ENCODE results near the gene TGM6. TPM values are rescaled to one million over a fixed set of nuclear protein-coding genes. Genes with fewer than 3 reads are reported as not detected.

TGM6 gene
- total and polyA plus RNA-seq, 9 of the 15 experiments (the other 6 are each of a cell fraction or from before 2014, with no cell fraction given), result not detected

DNA sequence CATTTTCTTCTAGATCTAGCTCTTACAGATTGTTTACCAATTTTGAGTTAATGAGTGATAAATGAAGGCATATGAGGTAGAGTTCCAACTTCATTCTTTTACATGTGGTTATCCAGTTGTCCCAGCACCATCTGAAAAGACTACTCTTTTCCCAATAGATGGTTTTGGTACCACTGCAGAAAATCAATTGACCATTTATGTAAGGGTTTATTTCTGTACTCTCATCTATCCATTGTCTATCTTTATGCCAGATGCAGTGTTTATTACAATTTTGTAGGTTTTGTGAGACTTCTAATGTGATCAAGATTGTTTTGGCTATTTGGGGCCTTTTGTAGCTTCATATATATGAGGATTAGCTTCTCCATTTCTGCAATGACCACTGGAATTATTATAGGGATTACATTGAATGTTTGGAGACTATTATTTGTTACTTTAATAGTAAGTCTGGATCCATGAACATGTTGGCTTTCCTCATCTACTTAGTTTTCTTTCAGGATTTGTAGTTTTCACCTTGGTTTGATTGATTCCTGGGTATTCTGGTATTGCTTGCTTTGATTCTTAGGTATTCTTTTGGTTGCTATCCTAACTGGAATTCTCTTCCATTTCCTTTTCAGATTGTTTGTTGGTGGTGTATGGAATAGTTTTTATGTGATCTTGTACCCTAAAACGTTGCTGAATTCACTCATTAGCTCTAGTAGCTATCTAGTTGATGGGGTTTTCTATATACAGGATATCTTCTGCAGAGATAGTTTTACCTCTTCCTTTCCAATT, 79.5 kb downstream of the TGM6 start:
- 0% methylated on average over 1 of the region's 1 CpG for WGBS (ENCODE audit: insufficient coverage, low coverage, missing lambda C conversion rate)
- FAIRE-seq (no peak), DNase-seq (ENCODE audit: extremely low read depth in 1 of 4, low spot score in 3 of 4) (no peak), ATAC-seq (no peak)
- BruUV-seq (replicated peaks), result no TSS peak
- no peaks in the 10 kb centered on the region; the same call in 2 of the 3 replicates for H3K79me2 ChIP-seq (ENCODE audit: control insufficient read depth, insufficient read depth, low read length)
- intact Hi-C loops (cut with micrococcal nuclease) (no loop called here), in situ Hi-C loops (cut with MboI) (loop anchor here (10.0 kb wide), 1 partner anchor 185 kb away; no protein-coding TSS in a partner anchor)
- ChIA-PET CTCF (ENCODE audit: low intra/inter-chr PET ratio) (no interaction called here), POLR2A (interaction anchor here (1.2 to 1.8 kb wide), 4 partner anchors 8 to 215 kb away, joined by 3 to 23 read pairs (median 7); partner anchors contain the start of genes NOP56 and SNRPB)
- H3K27me3 ChIP-seq (ENCODE audit: control insufficient read depth in 2 of 2, insufficient read depth in 2 of 2, low read length in 2 of 2), result no peaks in the 10 kb centered on the region
- no peak overlapping the region for H3K27ac ChIP-seq (ENCODE audit: extremely low read depth, low read depth, low read length)
- no peaks in the 10 kb centered on the region for H3K4me1 ChIP-seq (replicated peaks in 1 of 2; ENCODE audit: control insufficient read depth in 2 of 2, insufficient read depth in 2 of 2, low read length in 2 of 2)
- no peak overlapping the region for H3K4me2 ChIP-seq (ENCODE audit: insufficient read depth, low read length)
- H3K4me3 ChIP-seq, result no peak overlapping the region
- H3K36me3 ChIP-seq (ENCODE audit: control insufficient read depth, insufficient read depth, low read length), result peaks cover 54% of the 10 kb centered on the region
- H2AFZ ChIP-seq (ENCODE audit: low read depth, low read length), result no peak overlapping the region
- peaks cover 5% of the 10 kb centered on the region for H3K9me1 ChIP-seq (ENCODE audit: control insufficient read depth, insufficient read depth, low read length)
- no peaks in the 10 kb centered on the region for H4K20me1 ChIP-seq (replicated peaks; ENCODE audit: control insufficient read depth, insufficient read depth, low read length)
- no peaks in the 10 kb centered on the region for H3K9me3 ChIP-seq (replicated peaks; ENCODE audit: control insufficient read depth, insufficient read depth, low read depth, low read length)
- no peak overlapping the region for H3K9ac ChIP-seq (ENCODE audit: insufficient read depth in 1 of 2, low read depth in 2 of 2, low read length in 2 of 2)
- TF ChIP-seq POLR2B (IDR thresholded peaks at IDR 0.05; ENCODE audit: low read depth, partially characterized antibody) (peak; percentile 37), ZFPM2 (CRISPR knock-in tag; IDR thresholded peaks at IDR 0.05) (no peak), CEBPB (tag; IDR thresholded peaks at IDR 0.05) (no peak), ARID1B (IDR thresholded peaks at IDR 0.05) (no peak), ZNF24 (IDR thresholded peaks at IDR 0.05) (no peak), SUPT5H (IDR thresholded peaks at IDR 0.05) (peak; percentile 57), CBFB (CRISPR knock-in tag; IDR thresholded peaks at IDR 0.05) (no peak), BHLHE40 (IDR thresholded peaks at IDR 0.05; ENCODE audit: low read length) (no peak), SRSF9 (IDR thresholded peaks at IDR 0.05; ENCODE audit: borderline replicate concordance, low read depth, low read length) (no peak), HNRNPK (IDR thresholded peaks at IDR 0.05; ENCODE audit: low read depth, low read length, poor library complexity, severe bottlenecking) (no peak), JUN (IDR thresholded peaks at IDR 0.05; ENCODE audit: borderline replicate concordance, low read depth, low read length) (no peak), JUN (CRISPR knock-in tag; IDR thresholded peaks at IDR 0.05; ENCODE audit: borderline replicate concordance) (no peak), ZNF253 (CRISPR knock-in tag; conservative IDR thresholded peaks at IDR 0.05) (no peak), ZNF121 (CRISPR knock-in tag; conservative IDR thresholded peaks at IDR 0.05) (no peak), RAD21 (CRISPR knock-in tag; conservative IDR thresholded peaks at IDR 0.05 in 1 of 2, IDR thresholded peaks at IDR 0.05 in 1 of 2) (no peak), EP300 (IDR thresholded peaks at IDR 0.05; ENCODE audit: low read length) (no peak), POLR2A (conservative IDR thresholded peaks at IDR 0.05) (peak; percentile 60), ZNF224 (CRISPR knock-in tag; IDR thresholded peaks at IDR 0.05) (no peak)
- TF ChIP-seq, protein P1, sequence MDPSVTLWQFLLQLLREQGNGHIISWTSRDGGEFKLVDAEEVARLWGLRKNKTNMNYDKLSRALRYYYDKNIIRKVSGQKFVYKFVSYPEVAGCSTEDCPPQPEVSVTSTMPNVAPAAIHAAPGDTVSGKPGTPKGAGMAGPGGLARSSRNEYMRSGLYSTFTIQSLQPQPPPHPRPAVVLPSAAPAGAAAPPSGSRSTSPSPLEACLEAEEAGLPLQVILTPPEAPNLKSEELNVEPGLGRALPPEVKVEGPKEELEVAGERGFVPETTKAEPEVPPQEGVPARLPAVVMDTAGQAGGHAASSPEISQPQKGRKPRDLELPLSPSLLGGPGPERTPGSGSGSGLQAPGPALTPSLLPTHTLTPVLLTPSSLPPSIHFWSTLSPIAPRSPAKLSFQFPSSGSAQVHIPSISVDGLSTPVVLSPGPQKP (CRISPR knock-in tag; IDR thresholded peaks at IDR 0.05), result no peak
- TF ChIP-seq, protein P2, sequence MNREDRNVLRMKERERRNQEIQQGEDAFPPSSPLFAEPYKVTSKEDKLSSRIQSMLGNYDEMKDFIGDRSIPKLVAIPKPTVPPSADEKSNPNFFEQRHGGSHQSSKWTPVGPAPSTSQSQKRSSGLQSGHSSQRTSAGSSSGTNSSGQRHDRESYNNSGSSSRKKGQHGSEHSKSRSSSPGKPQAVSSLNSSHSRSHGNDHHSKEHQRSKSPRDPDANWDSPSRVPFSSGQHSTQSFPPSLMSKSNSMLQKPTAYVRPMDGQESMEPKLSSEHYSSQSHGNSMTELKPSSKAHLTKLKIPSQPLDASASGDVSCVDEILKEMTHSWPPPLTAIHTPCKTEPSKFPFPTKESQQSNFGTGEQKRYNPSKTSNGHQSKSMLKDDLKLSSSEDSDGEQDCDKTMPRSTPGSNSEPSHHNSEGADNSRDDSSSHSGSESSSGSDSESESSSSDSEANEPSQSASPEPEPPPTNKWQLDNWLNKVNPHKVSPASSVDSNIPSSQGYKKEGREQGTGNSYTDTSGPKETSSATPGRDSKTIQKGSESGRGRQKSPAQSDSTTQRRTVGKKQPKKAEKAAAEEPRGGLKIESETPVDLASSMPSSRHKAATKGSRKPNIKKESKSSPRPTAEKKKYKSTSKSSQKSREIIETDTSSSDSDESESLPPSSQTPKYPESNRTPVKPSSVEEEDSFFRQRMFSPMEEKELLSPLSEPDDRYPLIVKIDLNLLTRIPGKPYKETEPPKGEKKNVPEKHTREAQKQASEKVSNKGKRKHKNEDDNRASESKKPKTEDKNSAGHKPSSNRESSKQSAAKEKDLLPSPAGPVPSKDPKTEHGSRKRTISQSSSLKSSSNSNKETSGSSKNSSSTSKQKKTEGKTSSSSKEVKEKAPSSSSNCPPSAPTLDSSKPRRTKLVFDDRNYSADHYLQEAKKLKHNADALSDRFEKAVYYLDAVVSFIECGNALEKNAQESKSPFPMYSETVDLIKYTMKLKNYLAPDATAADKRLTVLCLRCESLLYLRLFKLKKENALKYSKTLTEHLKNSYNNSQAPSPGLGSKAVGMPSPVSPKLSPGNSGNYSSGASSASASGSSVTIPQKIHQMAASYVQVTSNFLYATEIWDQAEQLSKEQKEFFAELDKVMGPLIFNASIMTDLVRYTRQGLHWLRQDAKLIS (CRISPR knock-in tag; IDR thresholded peaks at IDR 0.05), result no peak

Data from K562 (cell line).